K562 (cell line): ENCODE data around the gene TMEM135. TPM values are rescaled to one million over a fixed set of nuclear protein-coding genes. Genes with fewer than 3 reads are reported as not detected.

Source experiments
- ATAC-seq: fragments of 200-7000 bp; cut with Tn5 transposase; 3 replicates; pipeline ENCODE4 v1.9.1; 2020; ENCODE audit warnings: moderate library complexity
- BruUV-seq: library from RNA; stranded (reverse); fragments of 400-500 nt; replicated peaks from 2 replicates; lab custom pipeline; 2021; lab: Mats Ljungman, UMichigan
- CTCF ChIA-PET: fragments of 300-600 bp; formaldehyde crosslinking; extraction: SDS; loops from one replicate; lab custom pipeline; 2021; ENCODE audit warnings: low intra/inter-chr PET ratio; lab: Yijun Ruan, JAX
- POLR2A ChIA-PET: fragments of 300-600, 350-650 bp; sonication (Branson Sonifier 250); formaldehyde crosslinking; extraction: SDS; loops from one replicate; lab custom pipeline; 2021; ENCODE audit warnings: antibody characterized with exemption, inconsistent platforms; lab: Yijun Ruan, JAX
- DNase-seq, 4 experiments: peaks; one replicate each; pipeline versions ENCODE4 v3.0.0 to v3.0.0-alpha.2; 2011 to 2018; ENCODE audit warnings: low spot score in 3 of 4, mixed read lengths in 3 of 4; ENCODE audit errors: extremely low read depth in 1 of 4
- FAIRE-seq: peaks from 2 replicates; lab custom pipeline; 2011; peaks lifted over from hg19 to GRCh38; lab: Jason Lieb, UNC
- H2AFZ ChIP-seq: 2 replicates; pipeline ENCODE4 v1.6.0; 2011; ENCODE audit warnings: low read depth, low read length, control low read depth, inconsistent platforms
- H3K27ac ChIP-seq: fragments of 200-600 bp; 3 replicates; pipeline ENCODE4 v1.8.0; 2011; ENCODE audit warnings: low read depth, mild to moderate bottlenecking, control low read depth, inconsistent platforms, low read length, moderate library complexity, mixed read lengths; ENCODE audit errors: extremely low read depth
- H3K27me3 ChIP-seq, 2 experiments: fragments of 300-600 bp in 1 of 2; 2 replicates in 1 of 2; 3 replicates in 1 of 2; pipeline versions ENCODE4 v1.6.0 to v1.8.0; 2011; ENCODE audit warnings: inconsistent platforms in 2 of 2, low read length in 2 of 2, mild to moderate bottlenecking in 1 of 2, mixed read lengths in 1 of 2, moderate library complexity in 1 of 2; ENCODE audit not compliant: control insufficient read depth in 2 of 2, insufficient read depth in 2 of 2
- H3K36me3 ChIP-seq: fragments of 300-600 bp; 3 replicates; pipeline ENCODE4 v1.8.0; 2011; ENCODE audit warnings: mild to moderate bottlenecking, low read length, inconsistent platforms; ENCODE audit not compliant: control insufficient read depth, insufficient read depth
- H3K4me1 ChIP-seq, 2 experiments: fragments of 200-600 bp in 1 of 2; replicated peaks in 1 of 2; 2 replicates in 1 of 2; 3 replicates in 1 of 2; pipeline versions ENCODE4 v1.5.1 to v1.8.0; 2011; ENCODE audit warnings: inconsistent platforms in 2 of 2, low read length in 2 of 2, mild to moderate bottlenecking in 1 of 2, mixed read lengths in 1 of 2, moderate library complexity in 1 of 2; ENCODE audit not compliant: control insufficient read depth in 2 of 2, insufficient read depth in 2 of 2
- H3K4me2 ChIP-seq: 2 replicates; pipeline ENCODE4 v1.6.1; 2011; ENCODE audit warnings: low read length, control low read depth, inconsistent platforms, mixed read lengths; ENCODE audit not compliant: insufficient read depth
- H3K4me3 ChIP-seq: fragments of 200-600 bp; sonication (generic), shearing (Covaris generic); 2 replicates; pipeline ENCODE4 v1.5.1; 2016; ENCODE audit warnings: control low read depth, inconsistent platforms
- H3K79me2 ChIP-seq: fragments of 200-600 bp; 3 replicates; pipeline ENCODE4 v1.8.0; 2011; ENCODE audit warnings: low read length, inconsistent platforms; ENCODE audit not compliant: control insufficient read depth, insufficient read depth
- H3K9ac ChIP-seq, 2 experiments: 2 replicates each; pipeline versions ENCODE4 v1.6.0 to v1.6.1; 2011; ENCODE audit warnings: low read depth in 2 of 2, low read length in 2 of 2, control low read depth in 1 of 2, inconsistent platforms in 1 of 2, mild to moderate bottlenecking in 1 of 2, mixed read lengths in 1 of 2; ENCODE audit not compliant: insufficient read depth in 1 of 2
- H3K9me1 ChIP-seq: one replicate; pipeline ENCODE4 v1.6.0; 2011; ENCODE audit warnings: inconsistent platforms, mild to moderate bottlenecking, low read length, moderate library complexity; ENCODE audit not compliant: control insufficient read depth, insufficient read depth
- H3K9me3 ChIP-seq: replicated peaks from 2 replicates; pipeline ENCODE4 v1.5.1; 2011; ENCODE audit warnings: low read depth, low read length, inconsistent platforms; ENCODE audit not compliant: control insufficient read depth, insufficient read depth
- H4K20me1 ChIP-seq: replicated peaks from 2 replicates; pipeline ENCODE4 v1.6.1; 2011; ENCODE audit warnings: low read length, inconsistent platforms, mixed read lengths; ENCODE audit not compliant: control insufficient read depth, insufficient read depth
- ATF7 ChIP-seq: fragments of 450-650 bp; IDR thresholded peaks from 2 replicates; pipeline ENCODE4 v1.7.1; 2014; ENCODE audit warnings: mild to moderate bottlenecking, moderate library complexity
- CHD1 ChIP-seq: fragments of 200-600 bp; sonication (generic); IDR thresholded peaks from one replicate; pipeline ENCODE4 v1.6.1; 2012; ENCODE audit warnings: mild to moderate bottlenecking, moderate library complexity, low read length, inconsistent platforms
- ETV1 ChIP-seq: fragments of 450-650 bp; conservative IDR thresholded peaks from 2 replicates; pipeline ENCODE4 v1.6.1; 2016; ENCODE audit warnings: missing genetic modification characterization, control low read depth, low read depth, missing compliant biosample characterization
- FOXJ2 ChIP-seq: fragments of 200-800 bp; sonication (Bioruptor generic); IDR thresholded peaks from 2 replicates; pipeline ENCODE4 v1.6.1; 2016; ENCODE audit warnings: missing genetic modification characterization, missing compliant biosample characterization
- NELFE ChIP-seq: IDR thresholded peaks from 2 replicates; pipeline ENCODE4 v1.6.1; 2011; ENCODE audit warnings: mild to moderate bottlenecking; ENCODE audit not compliant: insufficient read depth, insufficient read length
- NFYB ChIP-seq: IDR thresholded peaks from 2 replicates; pipeline ENCODE4 v1.6.1; 2011; ENCODE audit warnings: mild to moderate bottlenecking, moderate library complexity; ENCODE audit not compliant: insufficient read length; ENCODE audit errors: extremely low read depth
- NR4A1 ChIP-seq, 2 experiments: fragments of 250-450 bp in 1 of 2; fragments of 450-650 bp in 1 of 2; sonication (Bioruptor Pico) in 1 of 2; IDR thresholded peaks; 2 replicates each; pipeline versions ENCODE4 v1.4.0 to v1.6.1; 2016 to 2020; ENCODE audit warnings: mild to moderate bottlenecking in 2 of 2, missing compliant biosample characterization in 1 of 2, missing genetic modification characterization in 1 of 2, moderate library complexity in 1 of 2
- PPARD ChIP-seq: fragments of 250-450 bp; sonication (Bioruptor Pico); IDR thresholded peaks from 2 replicates; pipeline ENCODE4 v1.8.0; 2022; ENCODE audit warnings: inconsistent platforms, mild to moderate bottlenecking, moderate library complexity
- PRMT5 ChIP-seq: sonication (generic); formaldehyde crosslinking; IDR thresholded peaks from 2 replicates; pipeline ENCODE4 v1.5.0; 2020; ENCODE audit warnings: missing genetic modification reagents
- RBFOX2 ChIP-seq: fragments of 200-400 bp; formaldehyde crosslinking; IDR thresholded peaks from 2 replicates; pipeline ENCODE4 v1.6.1; 2017; ENCODE audit warnings: low read depth, mild to moderate bottlenecking, low read length, moderate library complexity
- SIN3A ChIP-seq, 2 experiments: fragments of 150-350 bp in 1 of 2; IDR thresholded peaks; 2 replicates each; pipeline ENCODE4 v1.6.1; 2011 to 2016; ENCODE audit warnings: borderline replicate concordance in 2 of 2, low read depth in 2 of 2, low read length in 2 of 2, mild to moderate bottlenecking in 2 of 2, moderate library complexity in 2 of 2; ENCODE audit not compliant: control insufficient read depth in 1 of 2
- SMAD1 ChIP-seq: fragments of 150-350 bp; IDR thresholded peaks from 2 replicates; pipeline ENCODE4 v1.6.1; 2014; ENCODE audit warnings: low read length, low read depth; ENCODE audit not compliant: partially characterized antibody
- SMARCA4 ChIP-seq: fragments of 450-650 bp; IDR thresholded peaks from 2 replicates; pipeline ENCODE4 v1.6.1; 2016
- SMARCE1 ChIP-seq: fragments of 450-650 bp; IDR thresholded peaks from 2 replicates; pipeline ENCODE4 v1.7.1; 2016; ENCODE audit warnings: mild to moderate bottlenecking
- SNRNP70 ChIP-seq: fragments of 200-400 bp; formaldehyde crosslinking; optimal IDR thresholded peaks from 2 replicates; pipeline ENCODE3; 2017; ENCODE audit warnings: low read depth, low read length
- ZBTB5 ChIP-seq: fragments of 450-650 bp; IDR thresholded peaks from 2 replicates; pipeline ENCODE4 v1.6.1; 2017; ENCODE audit warnings: antibody characterized with exemption
- ZNF12 ChIP-seq: sonication (generic); formaldehyde crosslinking; IDR thresholded peaks from 2 replicates; pipeline ENCODE4 v1.4.0; 2020; ENCODE audit warnings: mild to moderate bottlenecking, missing genetic modification reagents
- ZNF764 ChIP-seq: fragments of 250-450 bp; sonication (Bioruptor Pico); IDR thresholded peaks from 2 replicates; pipeline ENCODE4 v1.4.0; 2020; ENCODE audit warnings: low read depth, mild to moderate bottlenecking, moderate library complexity
- WGBS: fragments of 100-300 bp; shearing (Covaris generic); methylation state at CpG from one replicate; pipeline ENCODE4 v1.1.6; 2016; ENCODE audit warnings: low coverage, mixed read lengths; ENCODE audit not compliant: insufficient coverage; ENCODE audit errors: missing lambda C conversion rate; 5-methylcytosine and 5-hydroxymethylcytosine counted together
- in situ Hi-C: fragments of 300-500 bp; cut with MboI; formaldehyde crosslinking; loops from 4 replicates; pipeline ENCODE4 v1.15.0; 2018; ENCODE audit warnings: inconsistent platforms, mixed read lengths
- intact Hi-C: fragments of 100-400 bp; cut with micrococcal nuclease; formaldehyde crosslinking; loops from 2 replicates; pipeline ENCODE4 v1.14.2; 2022
- polyA plus RNA-seq, 8 experiments: library from polyadenylated mRNA; depleted of rRNA in 4 of 8; stranded (reverse) in 5 of 8; unstranded in 3 of 8; fragments of >200 nt; fragmentation: Nextera tagmentation in 2 of 8; fragmentation: Illumina TruSeq in 1 of 8; extraction: Ambion mirVana in 2 of 8; extraction: Trizol in 1 of 8; gene quantifications; 2 replicates each; pipeline versions ENCODE4 v1.2.1 to v1.2.3, GENCODE V29; 2011 to 2014; ENCODE audit warnings: inconsistent platforms in 1 of 8, missing spikeins in 1 of 8
- total RNA-seq, 7 experiments: library from RNA; depleted of rRNA in 6 of 7; stranded (reverse); fragments of >200 nt in 6 of 7; fragmentation: Illumina TruSeq in 2 of 7; extraction: Trizol in 2 of 7; gene quantifications; 2 replicates each; pipeline versions ENCODE4 v1.2.1 to v1.2.3, GENCODE V29; 2011 to 2021; ENCODE audit warnings: low replicate concordance in 1 of 7

TMEM135 gene
- total and polyA plus RNA-seq, 9 of the 15 experiments (the other 6 are each of a cell fraction or from before 2014, with no cell fraction given) = 17.3 to 53.6 (median 24.9) TPM

- FAIRE-seq (no peak), DNase-seq (no peak)
- no TSS peak for BruUV-seq
- Histone ChIP-seq H3K4me3 (no peak overlapping the region), H3K36me3 (peaks cover 3% of the 10 kb centered on the region; the same call in 1 of the 3 replicates), H3K27me3 (no peaks in the 10 kb centered on the region), H3K4me2 (no peak overlapping the region), H3K4me1 (no peaks in the 10 kb centered on the region), H3K79me2 (no peaks in the 10 kb centered on the region), H3K27ac (no peak overlapping the region)
- ChIA-PET POLR2A (no interaction called here), CTCF (no interaction called here)
- intact Hi-C loops = no loop called here
- 90% methylated on average over 2 of the region's 2 CpGs for WGBS
- no peak for TF ChIP-seq ATF7
- no peak for TF ChIP-seq ETV1 (tag)
- TF ChIP-seq PRMT5 (CRISPR knock-in tag) = no peak
- TF ChIP-seq ZNF764 (CRISPR knock-in tag) = no peak
- no peak for TF ChIP-seq RBFOX2
- no peak for TF ChIP-seq SIN3A (IDR thresholded peaks at IDR 0.05; ENCODE audit: borderline replicate concordance in 2 of 2, control insufficient read depth in 1 of 2, low read depth in 2 of 2, low read length in 2 of 2)
- no peak for TF ChIP-seq NR4A1 (CRISPR knock-in tag; IDR thresholded peaks at IDR 0.05)
- TF ChIP-seq NR4A1 (tag; IDR thresholded peaks at IDR 0.05) = no peak
- TF ChIP-seq SMARCA4 = no peak
- no peak for TF ChIP-seq SMARCE1
- TF ChIP-seq CHD1 = no peak
- TF ChIP-seq NELFE = no peak
- TF ChIP-seq SMAD1 = no peak
- no peak for TF ChIP-seq ZBTB5
- no peak for TF ChIP-seq SNRNP70
- no peak for TF ChIP-seq FOXJ2 (tag)
- TF ChIP-seq PPARD (CRISPR knock-in tag) = no peak
- TF ChIP-seq ZNF12 (CRISPR knock-in tag) = no peak
- no peak for TF ChIP-seq NFYB
- TF ChIP-seq, all 486 proteins: peak for 0
- ATAC-seq = no peak
- in situ Hi-C loops = no loop called here
- Histone ChIP-seq H3K9me3 (peaks cover 8% of the 10 kb centered on the region), H4K20me1 (no peaks in the 10 kb centered on the region), H2AFZ (no peak overlapping the region), H3K9me1 (no peaks in the 10 kb centered on the region), H3K9ac (no peak overlapping the region)
Observed at GRCh38 chr11:87230995-87231394, 193.3 kb downstream of the TMEM135 start.
